HCT116 (cell line): ENCODE data around the gene MFAP2. TPM values are rescaled to one million over a fixed set of nuclear protein-coding genes. Genes with fewer than 3 reads are reported as not detected.

ENCODE experiments used
- ATAC-seq: fragments of 200-7000 bp; cut with Tn5 transposase; 2 replicates; pipeline ENCODE4 v1.9.1; 2020; ENCODE audit warnings: mild to moderate bottlenecking, moderate library complexity
- BruUV-seq: library from RNA; stranded (reverse); fragments of 400-500 nt; replicated peaks from 2 replicates; lab custom pipeline; 2021; lab: Mats Ljungman, UMichigan
- CTCF ChIA-PET: fragments of 300-600 bp; sonication (Branson Sonifier 250); formaldehyde crosslinking; loops from one replicate; lab custom pipeline; 2021; ENCODE audit warnings: antibody characterized with exemption; lab: Charles Lee
- POLR2A ChIA-PET: fragments of 300-600, 350-600 bp; sonication (Branson Sonifier 250); formaldehyde crosslinking; loops from one replicate; lab custom pipeline; 2021; ENCODE audit warnings: antibody characterized with exemption; lab: Charles Lee
- RAD21 ChIA-PET, 2 experiments: fragments of 300-600 bp; sonication (Branson Sonifier 250); formaldehyde crosslinking; loops; one replicate each; lab custom pipeline; 2023; ENCODE audit warnings: low total read pairs in 2 of 2; ENCODE audit not compliant: uncharacterized antibody in 2 of 2, unreplicated experiment in 2 of 2, low non-redundant PET in 1 of 2; lab: Charles Lee
- DNase-seq: peaks from one replicate; pipeline ENCODE4 v3.0.0-alpha.2; 2010; ENCODE audit warnings: low read depth, low spot score
- H2AFZ ChIP-seq: fragments of 200-600 bp; shearing (Covaris generic), sonication (generic); 2 replicates; pipeline ENCODE4 v1.6.1; 2017; ENCODE audit warnings: low read depth, mixed run types, mixed read lengths, antibody characterized with exemption, low read length; ENCODE audit not compliant: poor library complexity, severe bottlenecking
- H3K27ac ChIP-seq: 2 replicates; pipeline ENCODE4 v1.5.1; 2012; ENCODE audit warnings: low read depth, low read length
- H3K27me3 ChIP-seq: fragments of 200-600 bp; sonication (generic); 2 replicates; pipeline ENCODE4 v1.6.1; 2016; ENCODE audit warnings: mixed run types, low read length, mixed read lengths; ENCODE audit not compliant: insufficient read depth
- H3K36me3 ChIP-seq, 2 experiments: fragments of 200-500 bp in 1 of 2; fragments of 200-600 bp in 1 of 2; sonication (Bioruptor generic) in 1 of 2; sonication (generic) in 1 of 2; 2 replicates each; pipeline versions ENCODE4 v1.5.1 to v1.6.1; 2014 to 2016; ENCODE audit warnings: low read length in 2 of 2, inconsistent platforms in 1 of 2, mixed read lengths in 1 of 2, mixed run types in 1 of 2; ENCODE audit not compliant: insufficient read depth in 2 of 2, control insufficient read depth in 1 of 2
- H3K4me1 ChIP-seq, 2 experiments: fragments of 200-600 bp in 1 of 2; sonication (generic) in 1 of 2; 2 replicates each; pipeline versions ENCODE4 v1.5.1 to v1.6.1; 2012 to 2017; ENCODE audit warnings: low read length in 2 of 2, inconsistent platforms in 1 of 2, mild to moderate bottlenecking in 1 of 2, mixed read lengths in 1 of 2, mixed run types in 1 of 2, moderate library complexity in 1 of 2; ENCODE audit not compliant: insufficient read depth in 2 of 2, control insufficient read depth in 1 of 2
- H3K4me2 ChIP-seq: fragments of 200-600 bp; sonication (generic); 2 replicates; pipeline ENCODE4 v1.6.1; 2017; ENCODE audit warnings: mixed run types, low read length, mixed read lengths
- H3K4me3 ChIP-seq, 2 experiments: fragments of 200-600 bp in 1 of 2; sonication (generic) in 1 of 2; replicated peaks in 1 of 2; 2 replicates each; pipeline ENCODE4 v1.5.1; 2011 to 2016; ENCODE audit warnings: low read length in 2 of 2, control low read depth in 1 of 2, low read depth in 1 of 2, mild to moderate bottlenecking in 1 of 2, mixed read lengths in 1 of 2, mixed run types in 1 of 2
- H3K79me2 ChIP-seq: fragments of 200-600 bp; sonication (generic); 2 replicates; pipeline ENCODE4 v1.6.1; 2017; ENCODE audit warnings: mild to moderate bottlenecking, mixed run types, low read length, moderate library complexity, mixed read lengths; ENCODE audit not compliant: insufficient read depth
- H3K9ac ChIP-seq: fragments of 200-600 bp; sonication (generic); 2 replicates; pipeline ENCODE4 v1.6.1; 2016; ENCODE audit warnings: low read length, mixed read lengths
- H3K9me2 ChIP-seq: fragments of 200-600 bp; sonication (generic), shearing (Covaris generic); 2 replicates; pipeline ENCODE4 v1.6.1; 2017; ENCODE audit warnings: mixed run types, mild to moderate bottlenecking, moderate library complexity; ENCODE audit not compliant: insufficient read depth
- H3K9me3 ChIP-seq, 2 experiments: fragments of 200-500 bp in 1 of 2; fragments of 200-600 bp in 1 of 2; sonication (Bioruptor generic) in 1 of 2; sonication (generic) in 1 of 2; 2 replicates each; pipeline ENCODE4 v1.6.1; 2014 to 2017; ENCODE audit warnings: low read length in 2 of 2, mixed read lengths in 2 of 2, inconsistent platforms in 1 of 2, low read depth in 1 of 2, mild to moderate bottlenecking in 1 of 2, mixed run types in 1 of 2, moderate library complexity in 1 of 2; ENCODE audit not compliant: control insufficient read depth in 1 of 2, insufficient read depth in 1 of 2
- H4K20me1 ChIP-seq: fragments of 200-600 bp; sonication (generic), shearing (Covaris generic); 2 replicates; pipeline ENCODE4 v1.6.1; 2017; ENCODE audit warnings: mixed run types, mild to moderate bottlenecking, moderate library complexity; ENCODE audit not compliant: insufficient read depth
- CEBPB ChIP-seq: IDR thresholded peaks from 2 replicates; pipeline ENCODE4 v1.6.1; 2012; ENCODE audit warnings: low read depth
- EGR1 ChIP-seq: IDR thresholded peaks from 2 replicates; pipeline ENCODE4 v1.6.1; 2012; ENCODE audit warnings: low read depth
- ELF1 ChIP-seq: IDR thresholded peaks from 2 replicates; pipeline ENCODE4 v1.6.1; 2012; ENCODE audit warnings: low read depth, borderline replicate concordance
- EZH2 ChIP-seq: fragments of 200-600 bp; sonication (generic); IDR thresholded peaks from 2 replicates; pipeline ENCODE4 v1.6.1; 2017; ENCODE audit warnings: antibody characterized with exemption, mixed run types
- EZH2phosphoT487 ChIP-seq: fragments of 200-600 bp; IDR thresholded peaks from 2 replicates; pipeline ENCODE4 v1.6.1; 2018; ENCODE audit warnings: antibody characterized with exemption, borderline replicate concordance
- JUND ChIP-seq: IDR thresholded peaks from 2 replicates; pipeline ENCODE4 v1.6.1; 2012
- RAD21 ChIP-seq: IDR thresholded peaks from 2 replicates; pipeline ENCODE4 v1.6.1; 2012; ENCODE audit warnings: low read depth, mild to moderate bottlenecking
- SP1 ChIP-seq: IDR thresholded peaks from 2 replicates; pipeline ENCODE4 v1.6.1; 2012; ENCODE audit warnings: low read depth
- TCF7L2 ChIP-seq: IDR thresholded peaks from 2 replicates; pipeline ENCODE4 v1.7.0; 2011; ENCODE audit warnings: borderline replicate concordance, inconsistent platforms; ENCODE audit not compliant: insufficient read depth, insufficient read length; ENCODE audit errors: extremely low read depth
- YY1 ChIP-seq: IDR thresholded peaks from 2 replicates; pipeline ENCODE4 v1.6.1; 2011; ENCODE audit warnings: low read length, low read depth, moderate library complexity, mild to moderate bottlenecking; ENCODE audit not compliant: insufficient replicate concordance; ENCODE audit errors: extremely low read depth
- ZFX ChIP-seq: fragments of 450-650 bp; IDR thresholded peaks from 2 replicates; pipeline ENCODE4 v1.6.1; 2017
- ZNF274 ChIP-seq: fragments of 200-500 bp; sonication (Bioruptor generic); IDR thresholded peaks from 2 replicates; pipeline ENCODE4 v1.6.1; 2014; ENCODE audit warnings: mild to moderate bottlenecking, low read depth, low read length, inconsistent platforms
- intact Hi-C: fragments of 100-400 bp; cut with micrococcal nuclease; formaldehyde crosslinking; loops from 2 replicates; pipeline ENCODE4 v1.10.0; 2022
- total RNA-seq: library from RNA; stranded (reverse); gene quantifications from one replicate; pipeline ENCODE4 v1.2.1, GENCODE V29; 2021; ENCODE audit not compliant: unreplicated experiment
- TF ChIP-seq, protein P1 (sequence below), 3 experiments: fragments of 200-600 bp in 1 of 3; sonication (generic) in 1 of 3; IDR thresholded peaks in 2 of 3; conservative IDR thresholded peaks in 1 of 3; 2 replicates each; pipeline ENCODE4 v1.5.1; 2012 to 2017; ENCODE audit warnings: low read depth in 2 of 3, low read length in 2 of 3, antibody characterized with exemption in 1 of 3, borderline replicate concordance in 1 of 3, control low read depth in 1 of 3, mild to moderate bottlenecking in 1 of 3, mixed read lengths in 1 of 3, mixed run types in 1 of 3, moderate library complexity in 1 of 3; ENCODE audit not compliant: insufficient read depth in 1 of 3
- TF ChIP-seq, protein P2 (sequence below): IDR thresholded peaks from 2 replicates; pipeline ENCODE4 v1.6.1; 2011; ENCODE audit warnings: mild to moderate bottlenecking, low read length, moderate library complexity; ENCODE audit not compliant: insufficient replicate concordance; ENCODE audit errors: extremely low read depth

The MFAP2 gene
- total RNA-seq, 1 experiment from 2014 or later = 63.1 TPM

DNA sequence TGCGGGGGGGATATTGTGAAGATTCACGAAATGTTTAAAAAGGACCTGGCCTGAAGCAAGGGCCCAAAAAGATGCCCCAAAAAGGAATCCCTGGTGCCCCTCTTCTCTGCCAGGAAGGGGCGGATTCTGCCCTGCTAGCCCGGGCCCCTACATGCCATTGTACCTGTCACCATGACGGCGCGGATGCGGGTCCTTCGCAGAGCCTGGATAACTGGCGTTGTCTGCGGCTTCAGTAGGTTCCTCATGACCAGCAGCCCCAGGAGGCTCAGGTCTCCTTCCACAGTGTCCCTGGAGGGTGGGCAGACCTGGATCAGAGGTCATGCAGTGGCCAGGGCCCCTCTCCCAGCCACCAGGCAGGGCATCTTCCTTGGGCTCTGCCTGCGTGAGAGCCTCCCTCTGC lies 11.2 kb upstream of the MFAP2 start (continued):
- TF ChIP-seq, protein P1, sequence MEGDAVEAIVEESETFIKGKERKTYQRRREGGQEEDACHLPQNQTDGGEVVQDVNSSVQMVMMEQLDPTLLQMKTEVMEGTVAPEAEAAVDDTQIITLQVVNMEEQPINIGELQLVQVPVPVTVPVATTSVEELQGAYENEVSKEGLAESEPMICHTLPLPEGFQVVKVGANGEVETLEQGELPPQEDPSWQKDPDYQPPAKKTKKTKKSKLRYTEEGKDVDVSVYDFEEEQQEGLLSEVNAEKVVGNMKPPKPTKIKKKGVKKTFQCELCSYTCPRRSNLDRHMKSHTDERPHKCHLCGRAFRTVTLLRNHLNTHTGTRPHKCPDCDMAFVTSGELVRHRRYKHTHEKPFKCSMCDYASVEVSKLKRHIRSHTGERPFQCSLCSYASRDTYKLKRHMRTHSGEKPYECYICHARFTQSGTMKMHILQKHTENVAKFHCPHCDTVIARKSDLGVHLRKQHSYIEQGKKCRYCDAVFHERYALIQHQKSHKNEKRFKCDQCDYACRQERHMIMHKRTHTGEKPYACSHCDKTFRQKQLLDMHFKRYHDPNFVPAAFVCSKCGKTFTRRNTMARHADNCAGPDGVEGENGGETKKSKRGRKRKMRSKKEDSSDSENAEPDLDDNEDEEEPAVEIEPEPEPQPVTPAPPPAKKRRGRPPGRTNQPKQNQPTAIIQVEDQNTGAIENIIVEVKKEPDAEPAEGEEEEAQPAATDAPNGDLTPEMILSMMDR (IDR thresholded peaks at IDR 0.05 in 2 of 3, conservative IDR thresholded peaks at IDR 0.05 in 1 of 3; ENCODE audit: borderline replicate concordance in 1 of 3, insufficient read depth in 1 of 3, low read depth in 2 of 3, low read length in 2 of 3) = no peak

DNA sequence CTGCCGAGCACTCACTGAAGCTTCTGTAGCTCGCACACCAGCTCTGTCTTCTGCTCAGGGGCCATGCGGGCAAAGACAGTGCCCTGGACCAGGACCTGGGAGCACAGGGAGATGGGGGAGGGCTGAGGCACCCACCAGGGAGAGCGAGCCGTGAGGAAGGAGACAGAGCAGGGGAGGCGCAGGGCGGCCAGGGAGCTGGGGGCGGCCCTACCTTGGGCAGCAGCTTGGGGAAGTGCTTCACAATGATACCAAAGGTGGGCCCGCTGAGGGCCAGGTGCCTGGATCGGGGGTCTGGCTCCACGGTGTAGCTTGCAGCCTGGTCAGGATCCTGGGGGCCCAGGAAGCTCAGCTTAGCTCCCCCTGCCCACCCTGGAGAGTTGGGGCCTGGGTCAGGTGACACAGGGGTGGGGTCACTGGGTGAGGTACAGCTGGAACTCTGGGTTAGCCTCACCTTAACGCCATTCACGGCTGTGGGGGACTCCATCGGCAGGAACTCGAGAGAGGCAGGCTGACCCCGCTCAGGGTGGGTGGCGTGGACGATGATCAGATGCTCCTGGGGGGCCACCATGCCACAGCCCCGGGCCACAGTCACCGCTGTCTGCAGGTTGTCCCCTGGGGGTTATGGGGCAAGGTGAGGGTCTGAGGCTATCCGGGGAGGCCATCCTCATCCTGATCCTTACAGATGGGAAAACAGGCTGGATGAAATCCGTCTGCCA lies 9.4 kb upstream of the MFAP2 start:
- H3K27ac ChIP-seq = no peak overlapping the region
- ChIA-PET RAD21 (no interaction called here), POLR2A (no interaction called here), CTCF (no interaction called here)
- H3K79me2 ChIP-seq = no peaks in the 10 kb centered on the region
- no peak for ATAC-seq
- no peaks in the 10 kb centered on the region for H3K9me3 ChIP-seq
- no peaks in the 10 kb centered on the region for H3K27me3 ChIP-seq
- H3K9me2 ChIP-seq = no peaks in the 10 kb centered on the region
- no peak overlapping the region for H3K4me3 ChIP-seq
- no peak for TF ChIP-seq YY1
- TF ChIP-seq, protein P2, sequence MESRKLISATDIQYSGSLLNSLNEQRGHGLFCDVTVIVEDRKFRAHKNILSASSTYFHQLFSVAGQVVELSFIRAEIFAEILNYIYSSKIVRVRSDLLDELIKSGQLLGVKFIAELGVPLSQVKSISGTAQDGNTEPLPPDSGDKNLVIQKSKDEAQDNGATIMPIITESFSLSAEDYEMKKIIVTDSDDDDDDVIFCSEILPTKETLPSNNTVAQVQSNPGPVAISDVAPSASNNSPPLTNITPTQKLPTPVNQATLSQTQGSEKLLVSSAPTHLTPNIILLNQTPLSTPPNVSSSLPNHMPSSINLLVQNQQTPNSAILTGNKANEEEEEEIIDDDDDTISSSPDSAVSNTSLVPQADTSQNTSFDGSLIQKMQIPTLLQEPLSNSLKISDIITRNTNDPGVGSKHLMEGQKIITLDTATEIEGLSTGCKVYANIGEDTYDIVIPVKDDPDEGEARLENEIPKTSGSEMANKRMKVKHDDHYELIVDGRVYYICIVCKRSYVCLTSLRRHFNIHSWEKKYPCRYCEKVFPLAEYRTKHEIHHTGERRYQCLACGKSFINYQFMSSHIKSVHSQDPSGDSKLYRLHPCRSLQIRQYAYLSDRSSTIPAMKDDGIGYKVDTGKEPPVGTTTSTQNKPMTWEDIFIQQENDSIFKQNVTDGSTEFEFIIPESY = no peak
- TF ChIP-seq ELF1 = no peak
- TF ChIP-seq ZNF274 = no peak
- no peak for TF ChIP-seq EZH2
- TF ChIP-seq RAD21 = no peak
- no peak for TF ChIP-seq JUND
- no peak for TF ChIP-seq TCF7L2
- TF ChIP-seq EGR1 = no peak
- TF ChIP-seq SP1 = no peak
- TF ChIP-seq EZH2phosphoT487 = no peak
- TF ChIP-seq ZFX = no peak
- no peak for TF ChIP-seq CEBPB
- DNase-seq = no peak
- no peaks in the 10 kb centered on the region for H4K20me1 ChIP-seq
- intact Hi-C loops = no loop called here
- no peak overlapping the region for H3K4me2 ChIP-seq
- no peak overlapping the region for H3K9ac ChIP-seq
- H3K4me1 ChIP-seq = peaks cover under 1 to 7% of the 10 kb centered on the region in 2 experiments; a peak in 1 of 4 replicates
- peaks cover 0 to 3% of the 10 kb centered on the region in 2 experiments; a peak in 1 of 4 replicates for H3K36me3 ChIP-seq
- no TSS peak for BruUV-seq
- no peak overlapping the region for H2AFZ ChIP-seq
